Upper lobe of right lung (tissue), 1 donor: Measurements from ENCODE around the gene GYPB. TPM values are rescaled to one million over a fixed set of nuclear protein-coding genes. Genes with fewer than 3 reads are reported as not detected.
"Not testable (repeated sequence)": the region's sequence is repeated elsewhere in the genome, so short reads cannot be mapped to it uniquely, and the experiment has no call there.

ENCODE experiments used
- ATAC-seq: fragments of 200-7000 bp; cut with Tn5 transposase; one replicate; pipeline ENCODE4 v1.9.1; 2020; ENCODE audit warnings: mild to moderate bottlenecking, moderate library complexity
- DNase-seq: peaks from one replicate; pipeline ENCODE4 v3.0.0-alpha.2; 2020
- H3K27ac ChIP-seq: fragments of 200-600 bp; one replicate; pipeline ENCODE4 v1.8.0; 2022
- H3K27me3 ChIP-seq: fragments of 200-600 bp; one replicate; pipeline ENCODE4 v1.8.0; 2022; ENCODE audit warnings: mild to moderate bottlenecking
- H3K36me3 ChIP-seq: fragments of 200-600 bp; one replicate; pipeline ENCODE4 v1.8.0; 2022
- H3K4me1 ChIP-seq: fragments of 200-600 bp; one replicate; pipeline ENCODE4 v1.8.0; 2022
- H3K4me3 ChIP-seq: fragments of 200-600 bp; one replicate; pipeline ENCODE4 v1.8.0; 2022; ENCODE audit warnings: mild to moderate bottlenecking
- H3K9me3 ChIP-seq: fragments of 200-600 bp; one replicate; pipeline ENCODE4 v1.8.0; 2022
- CTCF ChIP-seq: fragments of 200-600 bp; IDR thresholded peaks from one replicate; pipeline ENCODE4 v1.8.0; 2022; ENCODE audit warnings: antibody characterized with exemption
- intact Hi-C: fragments of 100-400 bp; cut with DNase I; formaldehyde crosslinking; loops from one replicate; pipeline ENCODE4 v1.11.0; 2022
- total RNA-seq: library from RNA; stranded (reverse); fragmentation: NEBNext Ultra II Directional; extraction: Animal tissue kit (Norgen Biotek cat#: 25700); gene quantifications from one replicate; pipeline ENCODE4 v1.2.1, GENCODE V29; 2021
- donor health status: DM: no; HTN: yes; CAD: no; lungs with severe emphysema.

Gene GYPB
- total RNA-seq, 1 donor from 2014 or later: not detected

- ATAC-seq, H3K4me1 ChIP-seq, DNase-seq, H3K27ac ChIP-seq, H3K9me3 ChIP-seq, H3K36me3 ChIP-seq, intact Hi-C loops, H3K4me3 ChIP-seq, H3K27me3 ChIP-seq: not testable (repeated sequence)
Observed at GRCh38 chr4:144026682-144027081, 7.5 kb upstream of the GYPB start.

DNA sequence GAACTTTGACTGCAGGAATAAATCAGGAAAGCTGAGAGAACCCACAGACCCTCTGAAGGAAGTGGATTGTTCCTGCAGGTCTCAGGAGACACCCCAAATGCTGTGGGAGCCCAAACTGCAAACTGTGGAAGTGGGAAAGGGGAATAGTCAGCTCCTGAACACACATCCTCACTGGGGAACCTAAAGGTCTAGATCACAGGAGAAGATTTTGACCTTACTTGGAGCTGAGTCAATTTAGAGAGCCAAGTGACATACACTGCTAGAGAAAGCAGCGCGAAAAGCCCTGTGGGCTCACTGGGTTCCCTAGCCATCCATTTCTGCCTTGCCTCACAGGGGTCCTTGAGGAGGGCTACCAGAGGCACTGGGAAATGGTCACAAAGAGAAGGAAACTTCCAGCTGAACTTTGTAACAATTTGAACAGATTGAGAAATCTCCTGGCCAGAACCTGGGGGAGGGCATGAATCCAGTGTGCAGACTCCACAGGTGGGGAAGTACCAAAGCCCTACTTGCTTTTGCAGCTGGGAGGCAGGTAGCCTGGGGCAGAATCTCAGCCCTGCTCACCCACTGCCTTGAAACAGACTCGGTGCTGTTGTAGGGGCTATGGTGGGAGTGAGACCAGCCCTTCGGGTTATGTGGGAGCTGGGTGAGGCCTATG lies 5.3 kb upstream of the GYPB start:
- H3K27me3 ChIP-seq, H3K9me3 ChIP-seq, H3K27ac ChIP-seq, ATAC-seq, intact Hi-C loops, H3K4me3 ChIP-seq, DNase-seq, H3K36me3 ChIP-seq, H3K4me1 ChIP-seq: not testable (repeated sequence)

GRCh38 chr4:144022772-144023400 lies 3.7 kb upstream of the GYPB start:
- H3K27ac ChIP-seq, ATAC-seq, H3K36me3 ChIP-seq, H3K4me3 ChIP-seq, intact Hi-C loops, H3K9me3 ChIP-seq, H3K27me3 ChIP-seq, H3K4me1 ChIP-seq, DNase-seq: not testable (repeated sequence)

- DNase-seq, H3K27ac ChIP-seq, H3K9me3 ChIP-seq, H3K4me1 ChIP-seq, intact Hi-C loops, H3K4me3 ChIP-seq, H3K27me3 ChIP-seq, H3K36me3 ChIP-seq: not testable (repeated sequence)
- ATAC-seq: peak; percentile 90
- peak; percentile 54 for TF ChIP-seq CTCF
Observed at GRCh38 chr4:144021336-144021990, 2.3 kb upstream of the GYPB start.

GRCh38 chr4:144018223-144019000 lies 768 bp downstream of the GYPB start:
- H3K27me3 ChIP-seq, H3K27ac ChIP-seq, DNase-seq, intact Hi-C loops, ATAC-seq, H3K4me1 ChIP-seq, H3K36me3 ChIP-seq, H3K9me3 ChIP-seq, H3K4me3 ChIP-seq: not testable (repeated sequence)

DNA sequence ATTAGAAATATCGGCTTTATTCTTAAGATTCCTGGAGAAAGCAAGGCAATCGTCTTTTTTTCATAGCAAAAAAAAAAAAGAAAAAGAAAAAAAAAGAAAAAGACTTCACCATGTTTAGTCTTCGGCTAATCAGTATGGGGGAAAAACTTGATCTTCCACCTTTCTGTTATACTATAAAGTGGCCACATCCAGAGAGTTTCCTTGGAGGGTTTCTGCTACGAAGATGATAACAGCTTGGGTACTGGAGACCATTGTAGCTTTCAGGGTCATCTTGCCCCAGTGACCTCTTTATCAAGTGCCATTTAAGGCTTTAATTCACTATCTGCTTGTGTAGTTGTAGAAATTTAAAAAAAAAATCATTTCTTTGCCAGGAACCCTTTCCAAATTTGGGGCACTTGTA lies 1.9 kb downstream of the GYPB start:
- H3K4me1 ChIP-seq, H3K27ac ChIP-seq, H3K4me3 ChIP-seq, DNase-seq, ATAC-seq, intact Hi-C loops, H3K9me3 ChIP-seq, H3K27me3 ChIP-seq, H3K36me3 ChIP-seq: not testable (repeated sequence)

- H3K27me3 ChIP-seq, intact Hi-C loops, H3K4me1 ChIP-seq, H3K4me3 ChIP-seq, ATAC-seq, H3K9me3 ChIP-seq, H3K36me3 ChIP-seq, H3K27ac ChIP-seq, DNase-seq: not testable (repeated sequence)
Observed at GRCh38 chr4:144016057-144016605, 3.0 kb downstream of the GYPB start.

- DNase-seq: no peak
- H3K36me3 ChIP-seq: no peaks in the 10 kb centered on the region
- H3K27me3 ChIP-seq: no peaks in the 10 kb centered on the region
- no peak for ATAC-seq
- no peaks in the 10 kb centered on the region for H3K9me3 ChIP-seq
- H3K4me1 ChIP-seq: no peaks in the 10 kb centered on the region
- TF ChIP-seq CTCF: no peak
- intact Hi-C loops: no loop called here
- no peak overlapping the region for H3K4me3 ChIP-seq
- no peak overlapping the region for H3K27ac ChIP-seq
Observed at GRCh38 chr4:144014808-144015207, 4.4 kb downstream of the GYPB start.

DNA sequence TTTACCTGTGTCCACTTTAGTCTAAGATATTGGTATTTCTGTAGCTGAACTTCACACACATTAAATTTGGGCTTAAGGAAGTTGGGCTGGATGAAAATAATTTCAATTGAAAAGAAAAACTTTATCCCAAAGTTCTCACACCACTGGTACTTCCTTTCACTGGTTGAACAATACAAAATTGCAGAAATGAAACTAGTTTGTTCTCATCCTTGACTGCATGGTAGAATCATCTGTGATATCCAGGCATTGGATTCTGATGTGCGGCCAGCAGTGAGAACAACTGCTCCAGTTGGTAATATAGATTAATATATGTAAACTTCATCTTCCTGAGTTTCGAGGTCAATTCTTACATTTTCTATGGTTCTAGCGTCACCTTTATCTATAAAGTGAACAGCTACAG lies 10.6 kb downstream of the GYPB start:
- H3K4me1 ChIP-seq, ATAC-seq, DNase-seq, H3K27ac ChIP-seq, H3K4me3 ChIP-seq, intact Hi-C loops, H3K27me3 ChIP-seq, H3K36me3 ChIP-seq, H3K9me3 ChIP-seq: not testable (repeated sequence)

- H3K9me3 ChIP-seq, ATAC-seq, H3K4me1 ChIP-seq, H3K4me3 ChIP-seq, H3K27ac ChIP-seq, intact Hi-C loops, H3K27me3 ChIP-seq, H3K36me3 ChIP-seq, DNase-seq: not testable (repeated sequence)
Observed at GRCh38 chr4:144007960-144008359, 11.2 kb downstream of the GYPB start.

- peak; percentile 72 for ATAC-seq
- H3K4me3 ChIP-seq, H3K36me3 ChIP-seq, H3K9me3 ChIP-seq, H3K4me1 ChIP-seq, H3K27me3 ChIP-seq, intact Hi-C loops, DNase-seq, H3K27ac ChIP-seq: not testable (repeated sequence)
Observed at GRCh38 chr4:144006200-144006803, 12.9 kb downstream of the GYPB start.
